Fibroblast of skin of back (primary cell): ENCODE data around the gene KCNAB2.

Source experiments
- DNase-seq: peaks from one replicate; pipeline ENCODE4 v3.0.0-alpha.2; 2013

Gene KCNAB2

GRCh38 chr1:6098303-6099215, 52.9 kb downstream of the KCNAB2 start:
- DNase-seq = peak; percentile 45

GRCh38 chr1:6099297-6099696, 53.6 kb downstream of the KCNAB2 start:
- DNase-seq = no peak

DNA sequence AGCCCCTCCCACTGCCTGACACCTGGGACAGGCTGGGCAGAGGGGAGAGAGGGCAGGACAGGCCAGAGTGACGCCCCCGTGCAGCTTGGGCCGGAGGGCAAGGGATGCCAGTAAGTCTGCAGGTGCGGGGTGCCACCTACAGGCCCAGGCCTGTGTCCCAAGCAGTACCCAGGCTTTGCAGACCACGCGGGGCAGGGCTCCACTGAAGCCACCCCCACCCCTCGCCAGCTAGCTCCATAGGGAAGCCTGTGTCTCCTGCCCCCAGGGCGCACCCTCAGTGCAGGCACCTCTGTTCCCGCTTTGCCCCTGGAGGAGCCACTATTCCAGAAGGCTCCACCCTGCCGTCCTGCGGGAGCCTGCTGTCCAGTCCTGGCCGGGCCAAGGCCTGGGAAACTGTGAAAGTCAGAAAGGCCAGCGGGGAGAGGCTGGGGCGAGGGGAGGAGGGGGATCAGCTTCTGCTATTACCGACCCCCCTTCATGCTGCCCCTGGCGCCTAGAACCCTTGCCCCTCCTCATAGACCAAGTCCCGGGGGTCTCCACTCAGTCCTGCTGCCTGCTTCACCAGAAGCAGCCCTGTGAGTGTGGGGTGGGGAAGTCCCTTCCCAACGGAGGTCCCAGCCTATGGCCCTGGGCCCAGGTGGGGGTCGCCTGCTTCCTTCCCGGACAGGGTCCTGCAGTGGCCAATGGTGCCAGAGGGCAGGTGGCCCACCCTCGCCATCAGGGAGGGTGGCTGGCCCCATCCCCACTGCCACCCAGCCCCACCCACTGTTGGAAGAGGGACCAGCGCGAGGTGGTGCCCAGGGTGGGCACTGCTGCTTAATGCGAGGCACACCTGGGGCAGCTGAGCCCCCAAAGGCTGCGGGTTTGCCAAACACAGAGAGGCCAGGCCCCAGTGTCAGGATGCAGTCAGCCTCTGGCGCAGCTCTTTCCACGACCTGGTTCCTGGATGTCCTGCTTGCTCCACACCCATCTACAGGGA, 54.4 kb downstream of the KCNAB2 start:
- DNase-seq = no peak

DNA sequence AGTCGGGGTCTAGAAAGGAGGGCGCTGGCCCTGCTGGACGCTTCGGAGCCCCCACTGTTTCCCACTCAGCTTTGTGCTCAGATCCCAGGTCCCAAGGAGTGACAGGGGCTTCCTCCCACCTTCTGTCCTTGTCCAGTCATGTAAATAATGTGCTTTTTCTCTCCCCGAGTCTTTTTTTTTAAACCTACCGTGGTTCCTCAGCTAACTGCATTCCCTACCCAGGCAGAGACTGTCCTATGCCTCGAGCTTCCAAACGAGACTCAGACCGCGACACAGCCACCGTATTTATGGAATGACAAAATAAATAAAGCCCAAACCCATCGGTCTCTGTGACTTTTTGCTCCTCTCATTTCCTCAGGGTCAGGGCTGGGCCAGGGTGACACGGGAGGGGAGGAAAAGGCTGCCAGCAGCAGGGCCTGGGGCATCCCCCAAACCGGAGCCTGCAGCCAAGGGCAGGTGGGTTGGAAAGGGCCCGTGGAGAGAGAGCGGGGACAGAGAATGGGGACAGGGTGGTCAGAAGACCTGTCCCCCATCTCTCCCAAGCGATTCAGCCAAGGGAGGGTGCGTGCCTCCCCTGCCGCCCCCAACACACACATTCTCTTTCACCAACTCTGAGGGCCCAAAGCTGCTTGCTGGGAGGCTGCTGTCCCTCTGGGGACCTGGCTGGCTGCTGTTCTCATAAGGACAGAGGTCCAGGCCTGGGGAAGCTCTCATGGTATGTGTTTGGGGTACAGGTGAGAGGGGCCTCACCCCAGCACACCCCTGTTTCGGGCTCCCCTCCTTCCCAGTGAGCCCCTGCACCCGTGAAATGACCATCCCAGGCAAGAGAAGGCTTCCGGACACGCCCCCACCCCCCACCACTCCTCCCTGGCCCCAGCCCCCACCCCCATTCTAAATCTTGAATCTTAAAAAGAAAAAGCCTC, 55.4 kb downstream of the KCNAB2 start:
- DNase-seq = no peak

- no peak for DNase-seq
These were observed 56.3 kb downstream of the KCNAB2 start for GRCh38 chr1:6101826-6102531.

GRCh38 chr1:6102532-6102845, 56.8 kb downstream of the KCNAB2 start:
- DNase-seq = no peak

GRCh38 chr1:6103111-6103853, 57.6 kb downstream of the KCNAB2 start:
- no peak for DNase-seq

GRCh38 chr1:6103854-6104530, 58.3 kb downstream of the KCNAB2 start:
- no peak for DNase-seq

DNA sequence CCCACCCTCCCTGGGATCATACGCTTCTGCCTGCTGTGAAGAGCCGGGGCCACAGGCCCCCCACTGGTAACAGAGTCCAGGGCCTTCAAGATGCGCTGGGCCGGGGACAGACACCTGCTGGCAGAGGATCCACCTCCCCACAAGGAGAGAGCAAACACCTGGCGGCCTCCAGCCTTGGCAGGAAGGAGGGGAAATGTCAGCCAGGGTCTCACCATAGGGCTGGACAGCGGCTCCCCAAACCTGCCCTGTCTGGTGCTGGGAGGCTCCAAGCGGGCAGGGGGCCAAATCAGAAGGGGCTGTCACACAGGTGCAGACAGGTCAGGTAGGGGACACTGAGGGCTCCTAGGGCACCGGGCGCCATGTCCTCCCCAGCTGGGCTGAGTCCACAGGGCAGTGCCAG, 58.9 kb downstream of the KCNAB2 start:
- no peak for DNase-seq

- DNase-seq = no peak
These were observed 59.6 kb downstream of the KCNAB2 start for GRCh38 chr1:6105218-6105679.

DNA sequence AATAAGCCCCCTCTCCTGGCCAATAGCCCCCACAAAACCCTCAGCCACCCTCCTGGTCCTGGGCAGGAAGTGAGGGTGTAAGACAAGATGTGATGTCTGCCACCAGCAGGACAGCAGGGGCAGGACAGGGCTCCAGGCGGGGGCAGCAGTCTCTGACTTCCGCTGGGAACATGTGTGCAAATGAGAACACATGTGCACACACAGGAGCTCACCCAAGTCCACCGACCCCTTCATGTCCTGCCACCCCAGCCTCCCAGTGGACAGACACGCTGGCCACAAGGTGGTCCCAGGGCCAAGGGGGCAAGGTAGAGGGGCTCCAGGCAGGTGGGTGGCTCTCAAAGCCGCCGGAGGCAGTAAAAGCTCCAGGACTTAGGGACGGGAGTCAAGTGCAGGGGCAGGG, 60.1 kb downstream of the KCNAB2 start:
- DNase-seq = no peak

DNA sequence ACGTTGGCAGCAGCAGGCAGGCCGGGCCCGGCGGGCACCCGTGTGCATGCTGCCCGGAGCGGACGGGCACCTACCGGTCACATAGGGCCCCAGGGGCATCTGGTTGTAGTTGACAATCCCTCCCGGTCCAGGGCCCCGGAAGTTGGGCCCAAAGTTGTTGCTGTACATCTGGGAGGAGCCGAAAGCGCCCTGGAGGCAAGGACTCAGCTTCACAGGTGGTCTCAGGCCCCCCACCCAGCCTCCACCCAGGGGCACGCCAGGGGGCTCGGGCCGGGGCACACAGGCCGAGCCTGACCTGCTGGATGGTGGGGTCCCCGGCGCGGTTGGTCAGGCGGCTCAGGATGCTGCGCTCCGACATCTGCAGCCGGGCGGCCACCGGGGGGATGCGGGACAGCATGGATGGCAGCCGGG, 60.6 kb downstream of the KCNAB2 start:
- no peak for DNase-seq

GRCh38 chr1:6106977-6107376, 61.3 kb downstream of the KCNAB2 start:
- no peak for DNase-seq

- DNase-seq = no peak
These were observed 62.0 kb downstream of the KCNAB2 start for GRCh38 chr1:6107409-6108356.

DNA sequence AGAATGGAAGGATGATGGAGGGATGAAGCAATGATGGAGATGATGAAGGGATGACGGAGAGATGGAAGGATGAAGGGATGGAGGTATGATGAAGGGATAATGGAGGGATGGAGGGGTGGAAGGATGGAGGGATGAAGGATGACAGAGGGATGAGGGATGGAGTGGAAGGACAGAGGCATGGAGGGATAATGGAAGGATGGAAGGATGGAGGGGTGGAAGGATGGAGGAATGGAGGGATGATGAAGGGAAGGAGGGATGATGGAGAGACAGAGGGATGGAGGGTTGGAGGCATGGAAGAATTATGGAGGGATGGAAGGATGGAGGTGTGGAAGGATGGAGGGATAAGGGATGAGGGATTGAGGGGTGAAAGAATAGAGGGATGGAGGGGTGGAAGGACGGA, 62.8 kb downstream of the KCNAB2 start:
- no peak for DNase-seq

DNA sequence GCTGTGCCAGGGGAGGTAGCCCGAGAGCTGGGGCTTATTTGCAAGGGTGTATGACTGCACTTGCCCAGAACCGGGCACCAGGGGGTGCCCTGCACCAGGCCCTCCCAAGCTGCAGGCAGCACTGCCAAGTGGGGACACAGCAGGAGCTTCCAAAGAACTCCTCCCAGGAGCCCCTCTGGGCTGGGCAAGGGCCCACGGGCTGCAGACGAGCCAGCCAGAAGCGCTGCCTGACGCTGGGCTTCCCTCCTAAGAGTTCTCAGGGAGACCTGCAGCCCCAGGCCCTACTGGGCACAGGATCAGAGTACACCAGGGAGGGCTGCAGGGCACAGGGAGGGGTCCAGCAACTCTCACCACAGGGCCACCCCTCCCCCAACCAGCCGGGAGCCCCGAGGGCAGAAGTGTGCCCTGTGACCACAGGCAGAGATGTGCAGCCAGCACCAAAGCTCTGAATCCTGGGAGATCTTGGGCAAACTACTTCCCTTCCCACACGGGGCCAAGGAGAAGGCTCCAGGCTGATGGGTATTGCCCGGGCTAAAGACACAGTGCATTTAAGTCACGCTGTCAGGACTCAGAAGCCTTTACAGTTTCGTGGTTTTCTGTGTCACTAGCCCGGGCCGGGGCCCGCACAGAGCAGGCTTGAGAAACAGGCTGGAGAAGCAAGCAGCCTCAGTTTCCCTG, 63.4 kb downstream of the KCNAB2 start:
- peak; percentile 21 for DNase-seq

- DNase-seq = no peak
These were observed 64.0 kb downstream of the KCNAB2 start for GRCh38 chr1:6109688-6110087.

GRCh38 chr1:6110326-6110725, 64.6 kb downstream of the KCNAB2 start:
- DNase-seq = no peak
